Right ventricle myocardium superior (tissue), 1 donor: ENCODE data around the gene CLEC17A. TPM values are rescaled to one million over a fixed set of nuclear protein-coding genes. Genes with fewer than 3 reads are reported as not detected.
"Not testable (repeated sequence)": the region's sequence is repeated elsewhere in the genome, so short reads cannot be mapped to it uniquely, and the experiment has no call there.

Experiments
- ATAC-seq: fragments of 200-7000 bp; cut with Tn5 transposase; one replicate; pipeline ENCODE4 v1.9.1; 2020; ENCODE audit warnings: mild to moderate bottlenecking; ENCODE audit not compliant: poor library complexity
- DNase-seq: peaks from one replicate; pipeline ENCODE4 v3.0.0-alpha.2; 2020
- intact Hi-C: fragments of 100-400 bp; cut with DNase I; formaldehyde crosslinking; loops from one replicate; pipeline ENCODE4 v1.11.2; 2022
- total RNA-seq: library from RNA; stranded (reverse); fragmentation: NEBNext Ultra II Directional; extraction: Animal tissue kit (Norgen Biotek cat#: 25700); gene quantifications from one replicate; pipeline ENCODE4 v1.2.1, GENCODE V29; 2021
- donor health status: DM: no; HTN: yes; CAD: no; lungs with severe emphysema.

Gene CLEC17A
- total RNA-seq, 1 donor from 2014 or later, result not detected

DNA sequence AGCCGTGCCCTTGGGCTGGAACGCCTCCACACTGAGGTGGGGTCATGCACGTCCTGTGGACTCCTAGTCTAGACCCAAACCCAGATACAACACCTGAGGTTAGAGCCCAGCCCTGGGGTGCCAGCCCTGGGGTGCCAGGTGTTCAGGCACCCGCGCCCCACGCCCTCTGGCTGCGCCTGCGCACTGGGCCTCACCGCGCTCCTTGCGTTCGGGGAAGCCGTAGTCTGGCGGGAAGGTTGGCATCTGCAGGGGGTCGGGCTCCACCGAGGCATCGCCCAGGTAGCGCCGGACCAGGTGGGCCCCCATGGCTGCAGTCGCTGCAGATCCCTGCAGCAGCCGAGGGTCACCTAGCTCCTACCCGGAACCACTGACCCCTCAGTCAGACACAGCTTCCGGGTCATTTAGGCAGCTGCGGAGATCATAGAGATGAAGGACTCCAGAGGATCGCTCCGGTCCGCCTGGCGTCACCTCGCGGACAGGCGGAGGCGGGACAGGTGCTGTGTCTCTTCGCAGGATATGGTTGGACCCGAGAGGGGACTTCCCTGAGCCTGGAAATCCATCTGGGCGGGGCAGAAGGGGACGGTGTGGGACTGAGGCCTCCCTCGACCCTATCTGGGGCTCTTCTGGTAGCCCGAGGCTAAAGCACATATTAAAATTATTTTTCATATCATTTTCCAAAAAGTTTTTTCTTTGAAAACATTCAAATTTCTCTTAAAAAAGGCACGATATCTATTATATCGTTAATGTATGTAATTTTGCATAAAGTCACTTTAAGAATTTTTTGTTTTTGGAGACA is 11.0 kb upstream of the CLEC17A start, which contains the start of gene NDUFB7:
Gene NDUFB7, minus strand, starts transcription at position 372 of the 796 bp plus-strand sequence. Its CDS starts 66 bp downstream, at position 306.
- peak; percentile 98 for ATAC-seq
- intact Hi-C loops, result loop anchor here (10.0 kb wide), 1 partner anchor 313 kb away; the partner anchor contains the start of gene OR7A17
- DNase-seq, result peak; percentile 94

DNA sequence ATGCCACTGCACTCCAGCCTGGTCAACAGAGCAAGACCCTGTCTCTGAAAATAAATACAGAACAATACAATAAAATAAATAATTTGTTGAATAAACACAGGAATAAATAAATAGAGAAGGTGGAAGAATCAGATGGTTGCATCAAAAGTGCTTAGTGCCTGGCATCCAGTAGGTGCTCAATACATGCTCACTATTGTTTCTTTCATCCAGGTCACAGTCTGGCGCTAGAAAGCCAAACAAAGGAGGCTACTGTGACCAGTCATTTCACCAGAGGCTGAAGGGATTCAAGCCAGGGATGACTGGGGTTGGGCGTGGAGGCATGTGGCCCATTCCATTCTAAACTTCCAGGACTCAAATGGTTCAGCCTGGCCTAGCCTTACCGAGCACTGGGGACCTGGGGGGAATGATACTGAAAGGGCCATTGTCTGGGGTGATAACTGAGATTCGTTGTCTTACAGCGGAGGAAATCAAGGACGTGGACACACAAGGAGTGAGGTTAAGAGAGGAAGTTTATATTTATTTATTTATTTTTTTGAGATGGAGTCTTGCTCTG is 7.4 kb upstream of the CLEC17A start:
- no peak for ATAC-seq
- intact Hi-C loops, result loop anchor here (5.0 to 10.0 kb wide), 2 partner anchors 112 to 309 kb away; partner anchors contain the start of gene OR7A17
- no peak for DNase-seq

DNA sequence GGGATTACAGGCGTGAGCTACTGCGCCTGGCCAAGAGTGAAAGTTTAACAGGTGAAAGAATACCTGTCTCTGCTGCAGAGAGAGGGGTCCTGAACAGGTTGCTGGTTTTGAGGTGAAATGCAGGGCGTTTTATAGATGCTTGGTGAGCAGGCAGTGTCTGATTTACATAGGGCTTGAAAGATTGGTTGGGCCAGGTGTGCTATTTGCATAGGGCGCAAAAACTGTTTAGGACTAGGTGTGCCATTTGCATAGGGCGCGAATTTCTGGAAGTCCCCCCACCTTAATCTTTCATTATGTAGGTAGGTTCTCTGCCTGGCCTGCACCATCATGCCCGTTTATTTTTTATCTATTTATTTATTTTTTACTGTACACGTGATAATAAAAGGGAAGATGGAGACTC is 6.5 kb upstream of the CLEC17A start:
- ATAC-seq, result no peak
- DNase-seq, result no peak
- intact Hi-C loops, result loop anchor here (5.0 to 10.0 kb wide), 2 partner anchors 111 to 308 kb away; partner anchors contain the start of gene OR7A17

DNA sequence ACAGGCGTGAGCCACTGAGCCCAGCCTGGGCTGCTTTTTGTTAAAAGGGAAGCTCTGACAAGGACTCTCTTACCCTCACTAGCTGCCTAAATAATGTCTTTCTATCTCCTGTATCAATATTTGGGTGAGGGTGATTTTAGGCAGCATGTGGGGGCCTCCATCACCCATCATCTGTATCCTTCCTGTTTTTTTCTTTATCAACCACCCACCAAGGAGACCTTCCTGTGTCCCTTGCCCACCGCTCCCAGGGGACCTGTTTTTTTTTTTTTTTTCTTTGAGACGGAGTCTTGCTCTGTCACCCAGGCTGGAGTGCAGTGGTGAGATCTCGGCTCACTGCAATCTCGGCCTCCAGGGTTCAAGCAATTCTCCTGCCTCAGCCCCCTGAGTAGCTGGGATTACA is 5.6 kb upstream of the CLEC17A start:
- intact Hi-C loops, result loop anchor here (5.0 to 10.0 kb wide), 2 partner anchors 110 to 308 kb away; partner anchors contain the start of gene OR7A17
- ATAC-seq, result no peak
- DNase-seq, result no peak

DNA sequence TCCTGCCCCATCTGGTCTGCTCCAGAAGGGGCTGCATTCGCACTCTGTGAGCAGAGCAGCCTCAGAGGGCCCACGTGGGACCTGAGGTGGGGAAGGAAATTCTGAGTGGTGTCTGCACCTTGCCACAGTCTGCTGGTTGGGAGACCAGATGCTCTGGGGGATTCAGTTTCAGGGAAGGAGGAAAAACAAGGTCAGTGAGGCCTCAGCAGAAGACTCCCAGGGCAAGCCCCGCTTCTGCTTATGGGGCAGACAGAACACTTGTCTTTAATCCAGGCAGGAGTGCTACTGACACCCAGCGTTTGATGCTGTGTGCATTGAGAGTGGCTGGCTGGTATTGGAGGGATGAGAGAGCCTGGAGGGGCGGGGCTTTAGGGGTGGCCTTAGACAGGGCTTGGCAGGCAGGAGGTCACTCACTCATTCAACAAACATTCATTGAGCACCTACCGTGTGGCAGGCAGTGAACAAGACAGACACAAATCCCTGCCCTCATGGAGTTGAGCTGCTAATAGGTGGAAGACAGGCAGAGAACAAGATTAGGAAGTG is 4.9 kb upstream of the CLEC17A start:
- DNase-seq (no peak), ATAC-seq (no peak)
- intact Hi-C loops, result loop anchor here (5.0 to 10.0 kb wide), 2 partner anchors 109 to 307 kb away; partner anchors contain the start of gene OR7A17

DNA sequence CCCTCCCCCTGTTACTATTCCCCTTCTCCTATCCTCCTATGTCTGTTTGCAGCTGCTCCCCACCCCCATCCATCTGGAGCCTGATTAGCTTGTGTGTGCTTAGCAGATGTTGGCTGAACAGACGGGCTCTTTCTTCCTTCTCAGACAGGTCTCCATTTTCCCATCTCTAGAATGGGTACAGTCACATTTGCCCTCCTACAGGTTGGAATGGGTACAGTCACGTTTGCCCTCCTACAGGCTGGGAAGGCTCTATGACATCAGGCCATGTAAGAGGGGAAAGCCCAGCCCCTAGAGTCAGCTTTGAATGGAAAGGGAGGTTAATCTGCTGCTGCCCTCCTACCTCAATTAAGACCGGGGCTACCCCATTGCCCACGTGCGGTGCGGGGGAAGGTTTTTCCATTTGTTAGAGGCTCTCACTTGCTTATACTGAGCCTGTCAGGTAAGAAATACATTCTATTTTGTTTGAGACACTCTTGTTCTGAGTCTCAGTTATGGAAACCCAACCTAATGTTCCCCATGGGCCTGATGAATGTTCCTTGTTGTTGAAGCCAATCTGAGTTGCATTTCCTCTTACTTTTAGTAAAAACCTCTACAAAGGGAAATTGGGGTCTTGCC is 2.2 kb upstream of the CLEC17A start:
- ATAC-seq, result no peak
- intact Hi-C loops, result no loop called here
- no peak for DNase-seq

DNA sequence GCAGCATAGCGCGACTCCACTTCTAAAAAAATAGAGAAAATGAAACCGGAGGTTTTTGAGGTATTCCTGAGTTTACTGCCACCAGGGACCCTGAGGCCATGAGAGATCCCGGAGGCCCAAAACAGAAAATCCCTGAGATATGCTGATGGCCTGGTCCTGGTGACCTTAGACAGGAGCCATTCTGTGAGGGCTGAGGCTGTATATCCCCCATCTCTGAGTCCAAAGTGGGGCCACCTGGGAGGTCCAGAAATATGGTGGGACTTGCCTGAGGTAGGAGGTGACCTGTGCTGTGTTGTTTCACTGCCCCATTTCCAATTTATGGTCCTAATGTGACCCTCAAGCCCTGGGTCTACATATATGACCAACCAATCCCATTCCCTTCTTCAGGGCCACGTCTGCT is 1.5 kb downstream of the CLEC17A start:
- intact Hi-C loops, ATAC-seq, DNase-seq: not testable (repeated sequence)

DNA sequence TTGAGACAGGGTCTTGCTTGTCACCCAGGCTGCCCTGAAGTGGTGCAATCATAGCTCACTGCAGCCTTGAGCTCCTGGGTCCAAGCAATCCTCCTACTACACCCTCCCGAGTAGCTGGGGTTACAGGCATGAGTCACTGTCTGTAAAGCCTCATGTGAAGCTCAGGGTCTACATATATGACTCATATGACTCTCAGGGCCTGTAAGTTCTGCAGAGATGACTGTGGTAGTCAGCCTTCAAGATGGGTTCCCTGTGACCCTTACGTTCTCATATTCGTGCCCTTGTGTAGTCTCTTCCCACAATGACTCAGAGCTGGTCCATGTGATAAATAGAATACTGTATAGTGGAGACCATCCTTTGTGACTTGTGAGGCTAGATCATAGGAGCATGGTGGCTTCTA is 2.3 kb downstream of the CLEC17A start:
- ATAC-seq, intact Hi-C loops, DNase-seq: not testable (repeated sequence)

DNA sequence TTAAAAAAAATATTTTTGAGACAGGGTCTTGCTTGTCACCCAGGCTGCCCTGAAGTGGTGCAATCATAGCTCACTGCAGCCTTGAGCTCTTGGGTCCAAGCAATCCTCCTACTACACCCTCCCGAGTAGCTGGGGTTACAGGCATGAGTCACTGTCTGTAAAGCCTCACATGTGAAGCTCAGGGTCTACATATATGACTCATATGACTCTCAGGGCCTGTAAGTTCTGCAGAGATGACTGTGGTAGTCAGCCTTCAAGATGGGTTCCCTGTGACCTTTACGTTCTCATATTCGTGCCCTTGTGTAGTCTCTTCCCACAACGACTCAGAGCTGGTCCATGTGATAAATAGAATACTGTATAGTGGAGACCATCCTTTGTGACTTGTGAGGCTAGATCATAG is 6.5 kb downstream of the CLEC17A start:
- intact Hi-C loops, DNase-seq, ATAC-seq: not testable (repeated sequence)

DNA sequence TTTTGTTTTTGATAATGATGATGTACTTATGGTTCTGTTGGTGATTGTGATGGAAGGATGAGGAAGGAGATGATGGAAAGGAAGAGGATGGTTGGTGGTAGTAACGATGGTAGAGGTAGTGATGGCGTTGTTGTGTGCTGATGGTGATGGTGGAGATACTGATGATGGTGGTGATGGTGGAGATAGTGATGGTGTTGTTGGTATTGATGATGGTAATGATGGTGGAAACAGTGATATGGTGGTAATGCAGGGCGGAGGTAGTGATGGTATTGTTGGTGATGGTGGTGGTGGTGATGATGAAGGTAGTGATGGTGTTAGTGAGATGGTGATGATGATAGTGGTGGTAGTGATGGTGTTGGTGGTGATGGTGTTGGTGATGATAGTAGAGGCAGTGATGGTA is 12.7 kb downstream of the CLEC17A start:
- intact Hi-C loops, result no loop called here
- DNase-seq, result no peak
- no peak for ATAC-seq

DNA sequence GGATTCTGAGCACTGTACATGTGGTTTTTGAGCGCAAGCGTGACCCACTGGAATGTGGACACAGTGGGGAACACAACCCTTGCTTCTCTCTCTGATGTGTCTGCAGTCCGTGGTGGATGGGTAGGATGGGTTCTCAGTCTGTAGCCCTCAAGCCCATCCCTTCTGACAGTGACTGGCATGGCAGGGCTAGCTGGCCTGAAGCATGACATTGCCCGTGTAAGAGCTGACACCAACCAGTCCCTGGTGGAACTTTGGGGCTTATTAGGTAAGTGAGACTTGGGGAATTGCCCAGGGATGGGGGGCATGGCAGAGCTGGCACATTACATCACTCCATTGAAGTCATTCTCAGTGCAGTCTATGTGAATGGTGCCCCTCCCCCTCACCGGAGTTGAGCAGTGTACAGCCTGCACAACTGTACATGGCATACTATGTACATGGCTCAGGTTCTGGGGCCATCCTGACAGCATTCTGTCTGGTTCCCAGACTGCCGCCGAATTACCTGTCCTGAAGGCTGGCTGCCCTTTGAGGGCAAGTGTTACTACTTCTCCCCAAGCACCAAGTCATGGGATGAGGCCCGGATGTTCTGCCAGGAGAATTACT is 16.8 kb downstream of the CLEC17A start:
- no peak for ATAC-seq
- intact Hi-C loops, result no loop called here
- DNase-seq, result no peak

DNA sequence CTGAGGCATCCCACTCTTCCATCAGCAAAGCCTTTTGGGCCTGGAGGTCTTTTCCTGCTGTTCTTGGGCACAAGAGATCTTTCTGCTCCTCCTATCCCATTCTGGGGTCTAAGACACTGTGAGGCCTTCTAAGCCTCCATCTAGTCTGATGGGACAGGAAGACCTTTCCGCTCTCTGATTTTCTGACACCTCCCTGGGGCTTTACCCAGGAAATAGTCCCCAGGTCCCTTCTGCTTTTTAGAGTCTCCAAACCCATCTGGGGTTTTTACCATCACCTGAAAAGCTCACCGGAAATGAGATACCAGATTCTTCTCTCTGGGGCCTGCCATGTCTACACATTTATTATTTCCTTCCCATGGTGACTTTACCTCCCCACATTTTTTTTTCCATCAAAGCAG is 21.1 kb downstream of the CLEC17A start:
- intact Hi-C loops, result no loop called here
- no peak for DNase-seq
- no peak for ATAC-seq

DNA sequence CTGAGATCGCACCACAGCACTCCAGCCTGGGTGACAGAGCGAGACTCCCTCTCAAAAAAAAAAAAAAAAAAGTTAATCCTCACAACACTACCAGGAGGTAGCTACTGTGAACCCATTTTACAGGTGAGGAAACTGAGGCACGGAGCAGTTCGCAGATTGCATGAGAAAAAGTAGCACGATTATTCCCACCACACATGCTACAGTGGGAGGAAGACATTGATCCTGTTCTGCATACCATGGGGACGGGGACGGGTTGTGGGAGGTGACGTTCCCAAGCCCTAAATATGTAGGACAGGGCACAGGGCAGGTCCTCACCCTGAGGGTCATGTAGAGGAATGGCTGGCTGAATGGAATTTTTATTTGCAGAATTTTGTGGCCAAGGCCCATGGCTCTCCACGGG is 23.7 kb downstream of the CLEC17A start:
- ATAC-seq (no peak), DNase-seq (no peak)
- intact Hi-C loops, result no loop called here

DNA sequence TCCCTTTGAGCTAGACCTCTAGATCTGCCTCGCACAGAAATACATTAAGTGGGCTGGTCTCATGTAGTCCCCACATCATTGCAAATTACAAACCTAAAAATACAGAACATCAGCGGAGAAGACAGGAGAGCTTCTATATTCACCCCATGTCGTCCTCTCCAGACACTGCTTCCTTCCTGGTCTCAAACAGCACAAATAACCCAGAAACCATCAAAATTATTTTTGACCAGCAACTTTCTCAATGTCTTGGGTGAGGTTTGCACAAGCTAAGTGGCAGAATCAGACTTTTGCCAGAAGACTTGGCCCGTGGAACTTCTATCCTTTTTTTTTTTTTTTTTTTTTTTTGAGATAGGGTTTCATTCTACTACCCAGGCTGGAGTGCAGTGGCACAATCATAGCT is 28.2 kb downstream of the CLEC17A start:
- intact Hi-C loops, result no loop called here
- ATAC-seq, result no peak

DNA sequence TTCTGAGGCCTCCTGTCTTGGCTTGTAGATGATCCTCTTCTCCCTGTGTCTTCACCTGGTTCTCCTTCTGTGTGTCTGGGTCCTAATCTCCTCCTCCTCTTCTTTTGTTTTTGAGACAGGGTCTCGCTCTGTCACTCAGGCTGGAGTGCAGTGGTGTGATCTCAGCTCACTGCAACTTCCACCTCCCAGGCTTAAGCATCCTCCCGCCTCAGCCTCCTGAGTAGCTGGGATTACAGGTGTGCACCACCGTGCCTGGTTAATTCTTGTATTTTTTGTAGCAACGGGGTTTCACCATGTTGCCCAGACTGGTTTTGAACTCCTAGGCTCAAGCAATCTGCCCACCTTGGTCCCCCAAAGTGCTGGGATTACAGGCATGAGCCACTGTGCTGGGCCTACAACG is 29.4 kb downstream of the CLEC17A start:
- ATAC-seq, intact Hi-C loops, DNase-seq: not testable (repeated sequence)

More for the DNA sequence above, 28.2 kb downstream of the CLEC17A start:
- DNase-seq, result no peak

DNA sequence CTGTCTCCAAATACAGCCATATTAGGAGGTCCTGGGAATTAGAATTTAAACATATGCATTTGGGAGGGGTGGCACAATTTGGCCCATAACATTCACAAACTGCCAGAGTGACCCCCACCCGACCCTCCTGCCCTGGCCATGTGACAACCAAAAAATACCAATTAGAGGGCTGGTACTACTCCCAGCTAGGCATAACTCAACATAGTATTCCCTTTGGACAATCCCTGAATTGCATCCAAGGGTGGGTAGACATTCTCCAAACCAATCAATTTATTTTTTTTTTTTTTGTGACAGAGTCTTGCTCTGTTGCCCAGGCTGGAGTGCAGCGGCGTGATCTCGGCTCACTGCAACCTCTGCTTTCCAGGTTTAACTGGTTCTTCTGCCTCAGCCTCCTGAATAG is 29.8 kb downstream of the CLEC17A start:
- ATAC-seq, result no peak
- intact Hi-C loops, result no loop called here
- DNase-seq, result no peak

DNA sequence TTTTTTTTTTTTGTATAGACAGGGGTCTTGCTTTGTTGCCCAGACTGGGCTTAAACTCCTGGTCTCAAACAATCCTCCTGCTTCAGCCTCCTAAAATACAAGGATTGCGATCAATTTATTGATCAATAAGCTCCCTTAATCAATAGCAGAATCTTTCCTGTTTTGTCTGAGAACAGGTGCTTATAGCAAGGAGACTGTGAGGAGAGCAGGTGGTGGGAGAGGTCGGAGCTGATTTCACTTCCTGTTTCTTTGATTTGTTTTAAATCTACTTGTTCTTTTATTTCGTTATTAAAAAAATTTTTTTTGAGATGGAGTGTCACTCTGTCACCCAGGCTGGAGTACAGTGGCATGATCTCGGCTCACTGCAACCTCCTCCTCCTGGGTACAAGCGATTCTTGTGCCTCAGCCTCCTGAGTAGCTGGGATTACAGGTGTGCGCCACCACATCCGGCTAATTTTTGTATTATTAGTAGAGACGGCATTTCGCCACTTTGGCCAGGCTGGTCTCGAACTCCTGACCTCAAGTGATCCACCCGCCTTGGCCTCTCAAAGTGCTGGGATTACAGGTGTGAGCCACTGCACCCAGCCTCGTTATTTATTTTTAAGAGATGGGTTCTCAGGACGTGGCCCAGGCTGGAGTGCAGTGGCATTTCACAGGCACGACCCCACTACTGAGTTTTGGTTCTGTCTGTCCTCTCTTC is 30.7 kb downstream of the CLEC17A start:
- DNase-seq, intact Hi-C loops, ATAC-seq: not testable (repeated sequence)

DNA sequence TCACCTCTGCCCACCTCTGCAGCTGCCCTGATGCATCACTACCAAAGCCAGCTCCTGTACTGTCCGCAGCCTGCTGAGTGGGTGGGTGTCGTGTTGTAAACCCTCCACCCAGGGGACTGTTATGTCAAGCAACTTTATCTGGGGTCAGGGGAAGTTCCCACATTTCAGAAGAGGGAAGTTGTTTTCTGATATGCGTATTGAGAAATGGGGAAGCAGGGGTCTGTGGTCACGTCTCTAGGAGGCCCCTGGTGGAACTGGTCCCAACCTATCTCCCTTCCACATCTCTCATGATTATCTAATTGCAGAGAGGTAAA is 31.2 kb downstream of the CLEC17A start:
- intact Hi-C loops, result no loop called here
- ATAC-seq, result no peak
- DNase-seq, result no peak
